ENCODE measurements around the gene TRAF2.

Gene TRAF2

GRCh38 chr9:136848393-136849037 is 37.8 kb upstream of the TRAF2 start:
- no peaks in the 10 kb centered on the region for H3K79me2 ChIP-seq (ENCODE audit: insufficient read depth, low read length)
- H3K9ac ChIP-seq (ENCODE audit: low read length): peak overlapping the region; percentile 65
- H3K27me3 ChIP-seq (ENCODE audit: insufficient read depth, low read length): no peaks in the 10 kb centered on the region
- no peaks in the 10 kb centered on the region for H3K9me3 ChIP-seq (ENCODE audit: low read length)
- H3K27ac ChIP-seq (ENCODE audit: low read depth, low read length, poor library complexity, severe bottlenecking): peak overlapping the region; percentile 76
- H2AFZ ChIP-seq (ENCODE audit: low read length): no peak overlapping the region
- H3K4me2 ChIP-seq (ENCODE audit: low read length): peak overlapping the region; percentile 76
- no peaks in the 10 kb centered on the region for H4K20me1 ChIP-seq (ENCODE audit: insufficient read depth, low read length)
- H3F3A ChIP-seq (ENCODE audit: insufficient read depth, low read length): no peaks in the 10 kb centered on the region
- peaks cover 9% of the 10 kb centered on the region; the same call in 1 of the 2 replicates for H3K36me3 ChIP-seq (ENCODE audit: insufficient read depth, low read length)
- no peak for TF ChIP-seq CTCF (IDR thresholded peaks at IDR 0.05; ENCODE audit: low read length)
- no peak for TF ChIP-seq EZH2 (IDR thresholded peaks at IDR 0.05; ENCODE audit: borderline replicate concordance, low read length)
- no peaks in the 10 kb centered on the region for H3K9me2 ChIP-seq (ENCODE audit: low read depth, low read length)
- H3K4me3 ChIP-seq (ENCODE audit: low read depth, low read length, poor library complexity, severe bottlenecking): peak overlapping the region; percentile 65
- peaks cover 13% of the 10 kb centered on the region for H3K4me1 ChIP-seq (ENCODE audit: insufficient read depth, low read length, severe bottlenecking)

- TF ChIP-seq EZH2 (IDR thresholded peaks at IDR 0.05; ENCODE audit: borderline replicate concordance, low read length) (no peak), CTCF (IDR thresholded peaks at IDR 0.05; ENCODE audit: low read length) (no peak)
- H3K4me3 ChIP-seq (ENCODE audit: low read depth, low read length, poor library complexity, severe bottlenecking): peak within 1 kb of the TSS; percentile 65
- H3K4me1 ChIP-seq (ENCODE audit: insufficient read depth, low read length, severe bottlenecking): peaks cover 7% of the 10 kb centered on the region
Observed at GRCh38 chr9:136849038-136849959, 37.0 kb upstream of the TRAF2 start, which contains the start of gene PHPT1. TSS of gene PHPT1 (plus strand) at chr9:136849409. CDS start at chr9:136849431, 22 bp downstream.

DNA sequence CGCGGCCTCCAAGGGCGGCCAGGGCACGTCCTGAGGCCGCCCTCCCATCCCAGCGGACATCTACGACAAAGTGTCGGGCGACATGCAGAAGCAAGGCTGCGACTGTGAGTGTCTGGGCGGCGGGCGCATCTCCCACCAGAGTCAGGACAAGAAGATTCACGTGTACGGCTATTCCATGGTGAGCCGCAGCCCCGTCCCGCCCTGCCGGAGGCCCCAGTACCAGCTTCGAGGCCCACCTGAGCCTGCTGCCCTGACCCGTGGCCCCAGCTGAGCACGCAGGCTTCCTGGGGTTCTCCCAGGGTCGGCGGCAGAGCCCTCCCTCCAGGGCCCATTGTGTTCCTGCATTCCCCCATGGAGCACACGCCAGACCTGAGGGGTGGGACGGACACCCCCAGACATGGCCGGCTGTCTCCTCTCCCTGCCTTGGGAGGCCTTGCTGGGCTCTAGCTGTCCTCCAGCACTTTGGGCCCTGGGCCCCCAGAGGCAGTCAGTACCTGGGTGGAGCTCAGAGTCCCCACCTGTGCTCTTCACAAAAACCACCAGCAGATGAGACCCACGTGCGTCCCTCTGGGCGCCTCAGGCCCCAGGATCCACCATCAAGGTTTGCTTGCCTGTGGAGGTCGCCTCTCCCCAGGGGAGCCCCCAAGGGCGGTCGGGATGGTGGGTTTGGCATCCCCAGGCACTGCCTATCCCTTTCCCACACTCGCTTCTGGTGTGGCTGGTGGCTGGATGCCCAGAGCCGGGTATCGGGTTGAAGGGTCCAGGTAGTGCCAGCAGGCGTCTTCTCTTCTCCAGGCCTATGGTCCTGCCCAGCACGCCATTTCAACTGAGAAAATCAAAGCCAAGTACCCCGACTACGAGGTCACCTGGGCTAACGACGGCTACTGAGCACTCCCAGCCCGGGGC is 36.1 kb upstream of the TRAF2 start:
- peaks cover 7% of the 10 kb centered on the region for H3K4me1 ChIP-seq (ENCODE audit: insufficient read depth, low read length, severe bottlenecking)
- no peaks in the 10 kb centered on the region for H3K9me3 ChIP-seq (ENCODE audit: low read length)
- no peak for TF ChIP-seq EZH2 (IDR thresholded peaks at IDR 0.05; ENCODE audit: borderline replicate concordance, low read length)
- no peak for TF ChIP-seq CTCF (IDR thresholded peaks at IDR 0.05; ENCODE audit: low read length)
- H3K27me3 ChIP-seq (ENCODE audit: insufficient read depth, low read length): no peaks in the 10 kb centered on the region
- H3K36me3 ChIP-seq (ENCODE audit: insufficient read depth, low read length): peaks cover 9% of the 10 kb centered on the region; the same call in 1 of the 2 replicates
- H3K27ac ChIP-seq (ENCODE audit: low read depth, low read length, poor library complexity, severe bottlenecking): no peak overlapping the region
- H3K9ac ChIP-seq (ENCODE audit: low read length): peak overlapping the region; percentile 46; the same call in 1 of the 2 replicates
- no peaks in the 10 kb centered on the region for H3K79me2 ChIP-seq (ENCODE audit: insufficient read depth, low read length)
- no peaks in the 10 kb centered on the region for H3K9me2 ChIP-seq (ENCODE audit: low read depth, low read length)
- peak overlapping the region; percentile 65 for H3K4me3 ChIP-seq (ENCODE audit: low read depth, low read length, poor library complexity, severe bottlenecking)
- peak overlapping the region; percentile 75 for H3K4me2 ChIP-seq (ENCODE audit: low read length)
- H4K20me1 ChIP-seq (ENCODE audit: insufficient read depth, low read length): no peaks in the 10 kb centered on the region
- H3F3A ChIP-seq (ENCODE audit: insufficient read depth, low read length): no peaks in the 10 kb centered on the region
- H2AFZ ChIP-seq (ENCODE audit: low read length): no peak overlapping the region

More at GRCh38 chr9:136849038-136849959, 37.0 kb upstream of the TRAF2 start, which contains the start of gene PHPT1:
- peak within 1 kb of the TSS; percentile 76 for H3K27ac ChIP-seq (ENCODE audit: low read depth, low read length, poor library complexity, severe bottlenecking)
- H3K9me2 ChIP-seq (ENCODE audit: low read depth, low read length): no peaks in the 10 kb centered on the region
- H2AFZ ChIP-seq (ENCODE audit: low read length): no peak within 1 kb of the TSS
- no peaks in the 10 kb centered on the region for H3F3A ChIP-seq (ENCODE audit: insufficient read depth, low read length)
- no peaks in the 10 kb centered on the region for H3K27me3 ChIP-seq (ENCODE audit: insufficient read depth, low read length)
- H3K36me3 ChIP-seq (ENCODE audit: insufficient read depth, low read length): peaks cover 9% of the 10 kb centered on the region; the same call in 1 of the 2 replicates
- no peaks in the 10 kb centered on the region for H3K79me2 ChIP-seq (ENCODE audit: insufficient read depth, low read length)
- H4K20me1 ChIP-seq (ENCODE audit: insufficient read depth, low read length): no peaks in the 10 kb centered on the region
- peak within 1 kb of the TSS; percentile 65 for H3K9ac ChIP-seq (ENCODE audit: low read length)
- H3K4me2 ChIP-seq (ENCODE audit: low read length): peak within 1 kb of the TSS; percentile 76
- no peaks in the 10 kb centered on the region for H3K9me3 ChIP-seq (ENCODE audit: low read length)
